H9 (cell line): Measurements from ENCODE around the gene ALPI. TPM values are rescaled to one million over a fixed set of nuclear protein-coding genes. Genes with fewer than 3 reads are reported as not detected.

Source experiments
- DNase-seq: peaks from one replicate; pipeline ENCODE4 v3.0.0-alpha.2; 2017
- H2AFZ ChIP-seq: one replicate; pipeline ENCODE4 v1.6.1; 2013; ENCODE audit warnings: mild to moderate bottlenecking, low read length, control low read depth, moderate library complexity
- H2AK5ac ChIP-seq: 2 replicates; pipeline ENCODE4 v1.6.1; 2013; ENCODE audit warnings: low read length, control low read depth, mixed read lengths; ENCODE audit not compliant: insufficient read length
- H2BK120ac ChIP-seq: one replicate; pipeline ENCODE4 v1.6.1; 2013; ENCODE audit warnings: low read depth, mild to moderate bottlenecking, low read length, control low read depth, inconsistent platforms; ENCODE audit not compliant: poor library complexity, severe bottlenecking
- H2BK12ac ChIP-seq: 2 replicates; pipeline ENCODE4 v1.6.1; 2013; ENCODE audit warnings: low read length, control low read depth, mixed read lengths, low read depth; ENCODE audit not compliant: insufficient read length
- H2BK15ac ChIP-seq: 2 replicates; pipeline ENCODE4 v1.6.1; 2013; ENCODE audit warnings: low read depth, low read length, control low read depth
- H2BK20ac ChIP-seq: one replicate; pipeline ENCODE4 v1.6.1; 2013; ENCODE audit warnings: low read depth, mild to moderate bottlenecking, low read length, control low read depth, inconsistent platforms; ENCODE audit not compliant: poor library complexity, severe bottlenecking
- H2BK5ac ChIP-seq: 2 replicates; pipeline ENCODE4 v1.6.1; 2013; ENCODE audit warnings: low read length, control low read depth, mixed read lengths; ENCODE audit not compliant: insufficient read length
- H3K14ac ChIP-seq: 2 replicates; pipeline ENCODE4 v1.6.1; 2013; ENCODE audit warnings: low read length, control low read depth; ENCODE audit not compliant: insufficient read depth
- H3K18ac ChIP-seq: 2 replicates; pipeline ENCODE4 v1.6.1; 2013; ENCODE audit warnings: low read depth, mild to moderate bottlenecking, mixed read lengths, low read length, control low read depth; ENCODE audit not compliant: insufficient read length
- H3K23ac ChIP-seq: 2 replicates; pipeline ENCODE4 v1.6.1; 2013; ENCODE audit warnings: low read length, control low read depth, mixed read lengths, low read depth; ENCODE audit not compliant: insufficient read length
- H3K23me2 ChIP-seq: 2 replicates; pipeline ENCODE4 v1.6.1; 2013; ENCODE audit warnings: low read depth, mild to moderate bottlenecking, mixed read lengths, low read length, control low read depth; ENCODE audit not compliant: insufficient read length, poor library complexity, severe bottlenecking
- H3K27ac ChIP-seq: 2 replicates; pipeline ENCODE4 v1.5.1; 2013; ENCODE audit warnings: low read length, control low read depth, mixed read lengths, low read depth; ENCODE audit not compliant: insufficient read length
- H3K27me3 ChIP-seq: 2 replicates; pipeline ENCODE4 v1.6.1; 2013; ENCODE audit warnings: low read length, control low read depth, inconsistent platforms; ENCODE audit not compliant: insufficient read depth
- H3K4ac ChIP-seq: 2 replicates; pipeline ENCODE4 v1.6.1; 2013; ENCODE audit warnings: low read depth, mild to moderate bottlenecking, control low read depth, inconsistent platforms, low read length, moderate library complexity
- H3K4me1 ChIP-seq: 2 replicates; pipeline ENCODE4 v1.6.1; 2013; ENCODE audit warnings: low read length, control low read depth, inconsistent platforms; ENCODE audit not compliant: insufficient read depth
- H3K4me2 ChIP-seq: 2 replicates; pipeline ENCODE4 v1.6.1; 2013; ENCODE audit warnings: low read length, control low read depth, mixed read lengths; ENCODE audit not compliant: insufficient read length, insufficient read depth
- H3K56ac ChIP-seq: 2 replicates; pipeline ENCODE4 v1.6.1; 2013; ENCODE audit warnings: low read depth, mild to moderate bottlenecking, mixed read lengths, low read length, control low read depth; ENCODE audit not compliant: insufficient read length
- H3K79me1 ChIP-seq: 2 replicates; pipeline ENCODE4 v1.6.1; 2013; ENCODE audit warnings: low read depth, mild to moderate bottlenecking, moderate library complexity, low read length, control low read depth, inconsistent platforms; ENCODE audit not compliant: insufficient read depth, poor library complexity, severe bottlenecking
- H3K79me2 ChIP-seq: 2 replicates; pipeline ENCODE4 v1.6.1; 2013; ENCODE audit warnings: low read length, control low read depth, inconsistent platforms; ENCODE audit not compliant: insufficient read depth
- H3K9ac ChIP-seq: 2 replicates; pipeline ENCODE4 v1.6.1; 2013; ENCODE audit warnings: low read length, control low read depth, mixed read lengths; ENCODE audit not compliant: insufficient read length; ENCODE audit errors: extremely low read depth
- H3K9me3 ChIP-seq: one replicate; pipeline ENCODE4 v1.6.1; 2013; ENCODE audit warnings: low read depth, low read length, inconsistent platforms; ENCODE audit not compliant: control insufficient read depth
- H3T11ph ChIP-seq: one replicate; pipeline ENCODE4 v1.6.1; 2013; ENCODE audit warnings: mild to moderate bottlenecking, low read length, control low read depth, inconsistent platforms
- H4K20me1 ChIP-seq: one replicate; pipeline ENCODE4 v1.6.1; 2013; ENCODE audit not compliant: control insufficient read depth, insufficient read length, insufficient read depth
- H4K5ac ChIP-seq: 2 replicates; pipeline ENCODE4 v1.6.1; 2013; ENCODE audit warnings: low read depth, mild to moderate bottlenecking, mixed read lengths, low read length, control low read depth; ENCODE audit not compliant: insufficient read length
- H4K8ac ChIP-seq: replicated peaks from 2 replicates; pipeline ENCODE4 v1.6.1; 2013; ENCODE audit warnings: low read length, control low read depth, mixed read lengths, low read depth; ENCODE audit not compliant: insufficient read length
- H4K91ac ChIP-seq: 2 replicates; pipeline ENCODE4 v1.6.1; 2013; ENCODE audit warnings: low read depth, mild to moderate bottlenecking, moderate library complexity, mixed read lengths, low read length, control low read depth; ENCODE audit not compliant: insufficient read length
- H3K27ac Mint-ChIP-seq, 3 experiments: 2 replicates in 2 of 3; 3 replicates in 1 of 3; pipeline ENCODE4 v1.8.0; 2020 to 2021; ENCODE audit warnings: mixed read lengths in 3 of 3, mild to moderate bottlenecking in 1 of 3, moderate library complexity in 1 of 3
- H3K27me3 Mint-ChIP-seq: 2 replicates; pipeline ENCODE4 v1.8.0; 2021; ENCODE audit warnings: low read depth, mild to moderate bottlenecking, moderate library complexity, mixed read lengths
- H3K36me3 Mint-ChIP-seq, 3 experiments: 2 replicates in 2 of 3; 3 replicates in 1 of 3; pipeline ENCODE4 v1.8.0; 2020 to 2021; ENCODE audit warnings: low read depth in 3 of 3, mixed read lengths in 3 of 3; ENCODE audit not compliant: insufficient read depth in 1 of 3
- H3K4me1 Mint-ChIP-seq, 2 experiments: 2 replicates each; pipeline ENCODE4 v1.8.0; 2020; ENCODE audit warnings: mixed read lengths in 2 of 2
- H3K4me3 Mint-ChIP-seq, 2 experiments: 2 replicates in 1 of 2; 3 replicates in 1 of 2; pipeline ENCODE4 v1.8.0; 2020 to 2021; ENCODE audit warnings: mild to moderate bottlenecking in 2 of 2, mixed read lengths in 2 of 2, moderate library complexity in 1 of 2
- H3K9me3 Mint-ChIP-seq, 2 experiments: 2 replicates in 1 of 2; 3 replicates in 1 of 2; pipeline ENCODE4 v1.8.0; 2020; ENCODE audit warnings: mild to moderate bottlenecking in 2 of 2, mixed read lengths in 2 of 2, moderate library complexity in 1 of 2
- CTCF ChIP-seq: fragments of 200-600 bp; sonication (generic); conservative IDR thresholded peaks from 3 replicates; pipeline ENCODE4 v1.8.0; 2021; ENCODE audit warnings: antibody characterized with exemption, mild to moderate bottlenecking
- WGBS: extraction: QIAGEN DNeasy Blood & Tissue Kit; methylation state at CpG from one replicate; pipeline ENCODE4 v1.1.7; 2013; ENCODE audit warnings: missing lambda C conversion rate, low lambda C conversion rate, mixed read lengths; ENCODE audit not compliant: insufficient read length; ENCODE audit errors: extremely low coverage; 5-methylcytosine and 5-hydroxymethylcytosine counted together
- total RNA-seq: library from RNA; stranded (reverse); gene quantifications from 2 replicates; pipeline ENCODE4 v1.2.1, GENCODE V29; 2021

Gene ALPI
- total RNA-seq, 1 experiment from 2014 or later: not detected

GRCh38 chr2:232438091-232438490 is 17.9 kb upstream of the ALPI start:
- H3K4ac ChIP-seq: no peak overlapping the region
- no peak overlapping the region for H2BK120ac ChIP-seq
- H2AK5ac ChIP-seq: no peak overlapping the region
- H2BK5ac ChIP-seq: no peak overlapping the region
- H3K27me3 ChIP-seq: no peaks in the 10 kb centered on the region; the same call in 1 of the 2 replicates
- H3K36me3 Mint-ChIP-seq: no peaks in the 10 kb centered on the region; a peak in 1 of 7 replicates
- H3K79me1 ChIP-seq: no peaks in the 10 kb centered on the region
- no peak overlapping the region for H3K18ac ChIP-seq
- H3K4me2 ChIP-seq: no peak overlapping the region
- H3K23me2 ChIP-seq: no peaks in the 10 kb centered on the region
- H2BK20ac ChIP-seq: no peak overlapping the region
- H4K8ac ChIP-seq: no peak overlapping the region
- H2AFZ ChIP-seq: no peak overlapping the region
- H2BK12ac ChIP-seq: no peak overlapping the region
- no peak overlapping the region for H3T11ph ChIP-seq
- WGBS: no CpG with 5 or more reads among the region's 12 CpGs
- no peaks in the 10 kb centered on the region for H3K9me3 ChIP-seq
- H4K91ac ChIP-seq: no peak overlapping the region
- H4K5ac ChIP-seq: no peak overlapping the region
- peaks cover 2% of the 10 kb centered on the region for H3K27me3 Mint-ChIP-seq
- peak overlapping the region in 2 of 3 experiments; percentile 15 to 30; a peak in 1 of 7 replicates for H3K27ac Mint-ChIP-seq
- no peak overlapping the region for H3K23ac ChIP-seq
- H3K79me2 ChIP-seq: no peaks in the 10 kb centered on the region
- H3K9ac ChIP-seq: no peak overlapping the region
- H3K14ac ChIP-seq: no peak overlapping the region
- no peak for DNase-seq
- no peak overlapping the region for H3K56ac ChIP-seq
- no peak overlapping the region for H3K4me3 Mint-ChIP-seq
- peaks cover 19 to 25% of the 10 kb centered on the region in 2 experiments for H3K4me1 Mint-ChIP-seq
- no peaks in the 10 kb centered on the region for H4K20me1 ChIP-seq
- no peak overlapping the region for H2BK15ac ChIP-seq
- TF ChIP-seq CTCF: no peak
- no peaks in the 10 kb centered on the region for H3K4me1 ChIP-seq
- no peaks in the 10 kb centered on the region; a peak in 1 of 5 replicates for H3K9me3 Mint-ChIP-seq
- H3K27ac ChIP-seq: no peak overlapping the region
